Vagina (tissue), 2 donors: ENCODE results near the gene WDR87.

ENCODE experiments used
- POLR2AphosphoS5 ChIP-seq, 2 donors: sonication (generic); formaldehyde crosslinking; IDR thresholded peaks; one replicate each; pipeline ENCODE4 v1.9.0; 2017; ENCODE audit warnings: antibody characterized with exemption in 2 of 2, mild to moderate bottlenecking in 2 of 2, low read depth in 1 of 2; ENCODE audit not compliant: insufficient read depth in 1 of 2
- TF ChIP-seq, protein P1 (sequence below), 3 experiments: fragments of 450-650 bp in 2 of 3; fragments of 200-600 bp in 1 of 3; sonication (generic) in 1 of 3; IDR thresholded peaks; one replicate each; pipeline ENCODE4 v1.5.1; 2017 to 2019; ENCODE audit warnings: antibody characterized with exemption in 3 of 3, mild to moderate bottlenecking in 2 of 3, moderate library complexity in 2 of 3

DNA sequence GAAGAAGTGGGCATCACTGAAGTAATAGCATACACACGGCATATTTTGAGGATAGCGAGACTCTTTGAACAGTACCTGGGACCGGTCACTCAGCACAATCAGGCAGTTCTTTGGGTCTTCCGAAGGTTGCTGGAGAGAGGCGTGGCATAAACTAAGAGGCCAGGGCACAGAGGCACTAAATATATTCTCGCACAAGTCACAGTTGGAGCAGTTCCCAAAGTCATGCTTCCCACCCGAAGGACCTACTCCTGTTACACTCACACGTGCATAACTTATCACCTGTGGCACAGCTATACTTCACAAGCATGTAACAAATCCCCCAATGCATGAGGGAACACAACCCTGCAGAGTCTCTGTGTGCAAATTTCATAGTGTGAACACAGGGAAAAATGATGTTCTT is 10.2 kb downstream of the WDR87 start:
- TF ChIP-seq, protein P1, sequence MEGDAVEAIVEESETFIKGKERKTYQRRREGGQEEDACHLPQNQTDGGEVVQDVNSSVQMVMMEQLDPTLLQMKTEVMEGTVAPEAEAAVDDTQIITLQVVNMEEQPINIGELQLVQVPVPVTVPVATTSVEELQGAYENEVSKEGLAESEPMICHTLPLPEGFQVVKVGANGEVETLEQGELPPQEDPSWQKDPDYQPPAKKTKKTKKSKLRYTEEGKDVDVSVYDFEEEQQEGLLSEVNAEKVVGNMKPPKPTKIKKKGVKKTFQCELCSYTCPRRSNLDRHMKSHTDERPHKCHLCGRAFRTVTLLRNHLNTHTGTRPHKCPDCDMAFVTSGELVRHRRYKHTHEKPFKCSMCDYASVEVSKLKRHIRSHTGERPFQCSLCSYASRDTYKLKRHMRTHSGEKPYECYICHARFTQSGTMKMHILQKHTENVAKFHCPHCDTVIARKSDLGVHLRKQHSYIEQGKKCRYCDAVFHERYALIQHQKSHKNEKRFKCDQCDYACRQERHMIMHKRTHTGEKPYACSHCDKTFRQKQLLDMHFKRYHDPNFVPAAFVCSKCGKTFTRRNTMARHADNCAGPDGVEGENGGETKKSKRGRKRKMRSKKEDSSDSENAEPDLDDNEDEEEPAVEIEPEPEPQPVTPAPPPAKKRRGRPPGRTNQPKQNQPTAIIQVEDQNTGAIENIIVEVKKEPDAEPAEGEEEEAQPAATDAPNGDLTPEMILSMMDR (IDR thresholded peaks at IDR 0.05) = no peak
- no peak for TF ChIP-seq POLR2AphosphoS5 (IDR thresholded peaks at IDR 0.05; ENCODE audit: insufficient read depth in 1 of 2, low read depth in 1 of 2)
